IMR-90 (cell line): Measurements from ENCODE around the gene LIPH. TPM values are rescaled to one million over a fixed set of nuclear protein-coding genes. Genes with fewer than 3 reads are reported as not detected.

Experiments
- ATAC-seq: fragments of 200-7000 bp; cut with Tn5 transposase; 2 replicates; pipeline ENCODE4 v1.9.1; 2020; ENCODE audit warnings: low read depth, mild to moderate bottlenecking, moderate library complexity
- BruUV-seq: library from RNA; stranded (reverse); fragments of 400-500 nt; replicated peaks from 2 replicates; lab custom pipeline; 2021; lab: Mats Ljungman, UMichigan
- CTCF ChIA-PET: fragments of 300-600 bp; formaldehyde crosslinking; extraction: SDS; loops from one replicate; lab custom pipeline; 2021; ENCODE audit warnings: antibody characterized with exemption; lab: Yijun Ruan, JAX
- POLR2A ChIA-PET: fragments of 300-600 bp; sonication (Branson Sonifier 250); formaldehyde crosslinking; loops from one replicate; lab custom pipeline; 2022; ENCODE audit warnings: antibody characterized with exemption; ENCODE audit not compliant: unreplicated experiment; lab: Charles Lee
- DNase-seq: peaks from one replicate; pipeline ENCODE4 v3.0.0; 2013
- H2AFZ ChIP-seq: replicated peaks from 2 replicates; pipeline ENCODE3; 2013; ENCODE audit warnings: low read length, mild to moderate bottlenecking; ENCODE audit not compliant: poor library complexity
- H2AK5ac ChIP-seq: 2 replicates; pipeline ENCODE4 v1.6.1; 2013; ENCODE audit warnings: low read depth, low read length, inconsistent platforms
- H2AK9ac ChIP-seq: replicated peaks from 2 replicates; pipeline ENCODE3; 2013; ENCODE audit warnings: mild to moderate bottlenecking, low read depth, low read length, moderate library complexity; ENCODE audit not compliant: poor library complexity
- H2BK120ac ChIP-seq: 2 replicates; pipeline ENCODE4 v1.6.1; 2013; ENCODE audit warnings: low read depth, low read length, inconsistent platforms
- H2BK15ac ChIP-seq: 3 replicates; pipeline ENCODE4 v1.6.1; 2013; ENCODE audit warnings: low read depth, low read length, inconsistent platforms
- H2BK20ac ChIP-seq: 2 replicates; pipeline ENCODE4 v1.6.1; 2013; ENCODE audit warnings: low read depth, mild to moderate bottlenecking, inconsistent platforms, low read length, moderate library complexity
- H2BK5ac ChIP-seq: 2 replicates; pipeline ENCODE4 v1.6.1; 2013; ENCODE audit warnings: mild to moderate bottlenecking, low read depth, low read length, inconsistent platforms; ENCODE audit not compliant: poor library complexity, severe bottlenecking
- H3K14ac ChIP-seq: replicated peaks from 2 replicates; pipeline ENCODE4 v1.6.1; 2013; ENCODE audit warnings: low read depth, low read length, inconsistent platforms
- H3K18ac ChIP-seq: 2 replicates; pipeline ENCODE4 v1.6.1; 2013; ENCODE audit warnings: low read depth, low read length, control low read depth
- H3K23ac ChIP-seq: 2 replicates; pipeline ENCODE4 v1.6.1; 2013; ENCODE audit warnings: low read depth, low read length, inconsistent platforms
- H3K27ac ChIP-seq: 2 replicates; pipeline ENCODE4 v1.5.1; 2013; ENCODE audit warnings: mild to moderate bottlenecking, control low read depth, low read length; ENCODE audit not compliant: insufficient read depth
- H3K27me3 ChIP-seq: 2 replicates; pipeline ENCODE4 v1.6.1; 2013; ENCODE audit warnings: low read length; ENCODE audit not compliant: control insufficient read depth, insufficient read depth
- H3K36me3 ChIP-seq: 2 replicates; pipeline ENCODE4 v1.6.1; 2013; ENCODE audit warnings: low read length, mixed read lengths; ENCODE audit not compliant: control insufficient read depth, insufficient read depth
- H3K4ac ChIP-seq: 2 replicates; pipeline ENCODE4 v1.6.1; 2013; ENCODE audit warnings: low read depth, low read length, inconsistent platforms
- H3K4me1 ChIP-seq: 2 replicates; pipeline ENCODE4 v1.6.1; 2013; ENCODE audit warnings: low read length, mixed read lengths; ENCODE audit not compliant: control insufficient read depth, insufficient read depth
- H3K4me2 ChIP-seq: 2 replicates; pipeline ENCODE4 v1.6.1; 2013; ENCODE audit warnings: low read depth, mild to moderate bottlenecking, control low read depth, low read length, moderate library complexity
- H3K4me3 ChIP-seq: 2 replicates; pipeline ENCODE4 v1.5.1; 2013; ENCODE audit warnings: low read depth, mild to moderate bottlenecking, control low read depth, low read length, moderate library complexity; ENCODE audit not compliant: insufficient read depth
- H3K56ac ChIP-seq: 2 replicates; pipeline ENCODE4 v1.6.1; 2013; ENCODE audit warnings: low read length, inconsistent platforms; ENCODE audit not compliant: insufficient read depth; ENCODE audit errors: extremely low read depth
- H3K79me1 ChIP-seq, 2 experiments: 2 replicates each; pipeline ENCODE4 v1.6.1; 2013; ENCODE audit warnings: low read length in 2 of 2, inconsistent platforms in 1 of 2, low read depth in 1 of 2
- H3K9ac ChIP-seq: 2 replicates; pipeline ENCODE4 v1.6.1; 2013; ENCODE audit warnings: low read depth, low read length, control low read depth
- H3K9me1 ChIP-seq: 2 replicates; pipeline ENCODE4 v1.6.1; 2013; ENCODE audit warnings: low read length, inconsistent platforms; ENCODE audit not compliant: insufficient read depth
- H3K9me3 ChIP-seq: 2 replicates; pipeline ENCODE4 v1.6.1; 2013; ENCODE audit warnings: low read length; ENCODE audit not compliant: control insufficient read depth, insufficient read depth
- H4K20me1 ChIP-seq: 2 replicates; pipeline ENCODE4 v1.6.1; 2013; ENCODE audit warnings: low read length, inconsistent platforms; ENCODE audit not compliant: insufficient read depth
- H4K5ac ChIP-seq: 2 replicates; pipeline ENCODE4 v1.6.1; 2013; ENCODE audit warnings: mild to moderate bottlenecking, low read depth, low read length, control low read depth
- H4K8ac ChIP-seq, 2 experiments: 2 replicates each; pipeline ENCODE4 v1.6.1; 2013; ENCODE audit warnings: low read depth in 2 of 2, low read length in 2 of 2, control low read depth in 1 of 2, inconsistent platforms in 1 of 2
- H4K91ac ChIP-seq: 2 replicates; pipeline ENCODE4 v1.6.1; 2013; ENCODE audit warnings: low read depth, low read length, inconsistent platforms; ENCODE audit not compliant: insufficient read depth
- MAZ ChIP-seq: IDR thresholded peaks from 2 replicates; pipeline ENCODE4 v1.6.1; 2012; ENCODE audit warnings: low read depth, mild to moderate bottlenecking, low read length, improper control_type of control experiment, moderate library complexity, borderline replicate concordance
- RAD21 ChIP-seq: IDR thresholded peaks from 2 replicates; pipeline ENCODE4 v1.6.1; 2012; ENCODE audit warnings: low read length, improper control_type of control experiment
- RFX5 ChIP-seq: IDR thresholded peaks from 2 replicates; pipeline ENCODE4 v1.8.0; 2012; ENCODE audit warnings: low read depth, mild to moderate bottlenecking, low read length, moderate library complexity
- USF2 ChIP-seq: fragments of 150-350 bp; IDR thresholded peaks from 2 replicates; pipeline ENCODE4 v1.6.1; 2017; ENCODE audit warnings: mild to moderate bottlenecking, antibody characterized with exemption, low read length, low read depth
- WGBS, 2 experiments: methylation state at CpG; one replicate each; pipeline versions ENCODE4 v1.1.5 to v1.1.7; 2013; ENCODE audit warnings: missing lambda C conversion rate in 2 of 2; ENCODE audit not compliant: insufficient read length in 1 of 2; ENCODE audit errors: extremely low coverage in 2 of 2; 5-methylcytosine and 5-hydroxymethylcytosine counted together
- dilution Hi-C: fragments of 300-500 bp; cut with HindIII; formaldehyde crosslinking; loops from one replicate; pipeline ENCODE4 v1.14.3; 2018; ENCODE audit warnings: low sequenced_read_pairs; ENCODE audit not compliant: unreplicated experiment
- in situ Hi-C: fragments of 300-500 bp; cut with MboI; formaldehyde crosslinking; loops from 3 replicates; pipeline ENCODE4 v1.14.3; 2019; ENCODE audit warnings: low sequenced_read_pairs, inconsistent platforms, mixed read lengths
- intact Hi-C: fragments of 100-400 bp; cut with micrococcal nuclease; formaldehyde crosslinking; loops from 2 replicates; pipeline ENCODE4 v1.10.0; 2022
- polyA plus RNA-seq, 3 experiments: library from polyadenylated mRNA; depleted of rRNA; stranded (reverse); fragments of >200 nt; gene quantifications; 2 replicates each; pipeline ENCODE4 v1.2.3, GENCODE V29; 2012; ENCODE audit warnings: low replicate concordance in 1 of 3
- total RNA-seq: library from RNA; depleted of rRNA; stranded (reverse); fragments of >200 nt; gene quantifications from 2 replicates; pipeline ENCODE4 v1.2.3, GENCODE V29; 2012

Gene LIPH
- total and polyA plus RNA-seq, 2 of the 4 experiments (the other 2 are of a cell fraction) = 0.27 to 0.36 TPM

GRCh38 chr3:185488465-185488864, 63.9 kb downstream of the LIPH start:
- H3K27ac ChIP-seq = no peak overlapping the region
- no peak overlapping the region for H2BK120ac ChIP-seq
- no peaks in the 10 kb centered on the region for H4K20me1 ChIP-seq
- no peak overlapping the region for H3K4me3 ChIP-seq
- H3K4me2 ChIP-seq = no peak overlapping the region
- DNase-seq = no peak
- no peak overlapping the region for H3K23ac ChIP-seq
- no peaks in the 10 kb centered on the region; the same call in 1 of the 2 replicates for H3K9me1 ChIP-seq
- H2BK15ac ChIP-seq = no peak overlapping the region
- no peaks in the 10 kb centered on the region for H3K9me3 ChIP-seq
- no peak overlapping the region for H4K8ac ChIP-seq
- H3K18ac ChIP-seq = no peak overlapping the region
- no peak overlapping the region for H2AK9ac ChIP-seq
- ChIA-PET CTCF (no interaction called here), POLR2A (no interaction called here)
- BruUV-seq = no TSS peak
- peaks cover 0 to 4% of the 10 kb centered on the region in 2 experiments; a peak in 1 of 4 replicates for H3K79me1 ChIP-seq
- no peak overlapping the region for H3K9ac ChIP-seq
- TF ChIP-seq RAD21 (no peak), USF2 (no peak), RFX5 (no peak), MAZ (no peak)
- H3K4me1 ChIP-seq = no peaks in the 10 kb centered on the region
- intact Hi-C loops (no loop called here), in situ Hi-C loops (no loop called here), dilution Hi-C loops (no loop called here)
- WGBS, 2 experiments = 87% methylated on average over 3 of the region's 5 CpGs; no CpG with 5 or more reads in 1 of the 2 experiments
- no peak overlapping the region for H4K91ac ChIP-seq
- H3K56ac ChIP-seq = no peak overlapping the region
- no peak overlapping the region for H4K5ac ChIP-seq
- H2BK20ac ChIP-seq = no peak overlapping the region
- no peaks in the 10 kb centered on the region for H3K27me3 ChIP-seq
- H3K36me3 ChIP-seq = peaks cover 11% of the 10 kb centered on the region
- H2AK5ac ChIP-seq = no peak overlapping the region
- no peak overlapping the region for H2AFZ ChIP-seq
- no peak for ATAC-seq
- no peak overlapping the region for H3K14ac ChIP-seq
- no peak overlapping the region for H2BK5ac ChIP-seq
- H3K4ac ChIP-seq = no peak overlapping the region
